Measurements from ENCODE around the gene PDZD7.
A peak's percentile ranks its signal among the peaks of the same experiment; 100 is the strongest.

PDZD7 gene

GRCh38 chr10:101054351-101054750, 23.4 kb upstream of the PDZD7 start:
- Histone ChIP-seq H3K4me1 (peaks cover 13% of the 10 kb centered on the region), H3K27me3 (ENCODE audit: low read depth) (no peaks in the 10 kb centered on the region), H3K4me3 (no peak overlapping the region), H3K36me3 (replicated peaks) (peaks cover 9% of the 10 kb centered on the region), H3K9me3 (no peaks in the 10 kb centered on the region)
- no peak for DNase-seq (ENCODE audit: low spot score in 2 of 2)
- in situ Hi-C loops (cut with MboI; ENCODE audit: low sequenced_read_pairs): no loop called here

DNA sequence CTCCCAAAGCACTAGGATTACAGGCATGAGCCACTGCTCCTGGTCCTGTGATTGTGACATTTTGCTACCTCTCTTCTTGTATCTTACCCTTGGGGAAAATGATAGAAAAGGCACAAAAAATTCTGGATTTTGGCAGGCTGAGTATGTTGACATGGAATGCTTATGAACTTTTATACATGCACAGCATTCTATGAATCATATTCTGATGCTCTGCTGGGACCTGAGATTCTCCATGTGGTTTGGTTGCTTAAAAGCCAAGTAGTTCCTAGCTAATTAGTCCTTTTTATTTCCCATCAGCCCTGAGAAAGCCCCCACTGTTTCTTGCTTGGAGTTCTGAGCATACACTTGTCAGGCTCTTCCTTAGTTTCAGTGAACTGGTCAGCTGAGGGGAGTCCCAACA, 22.6 kb upstream of the PDZD7 start:
- Histone ChIP-seq H3K27me3 (ENCODE audit: low read depth) (no peaks in the 10 kb centered on the region), H3K9me3 (no peaks in the 10 kb centered on the region), H3K4me3 (no peak overlapping the region), H3K4me1 (peaks cover 7% of the 10 kb centered on the region), H3K36me3 (replicated peaks) (peaks cover 7% of the 10 kb centered on the region)
- DNase-seq (ENCODE audit: low spot score in 2 of 2): no peak
- in situ Hi-C loops (cut with MboI; ENCODE audit: low sequenced_read_pairs): no loop called here

GRCh38 chr10:101052285-101052684, 21.4 kb upstream of the PDZD7 start:
- DNase-seq (ENCODE audit: low spot score in 2 of 2): no peak
- in situ Hi-C loops (cut with MboI; ENCODE audit: low sequenced_read_pairs): no loop called here
- Histone ChIP-seq H3K4me1 (peaks cover 6% of the 10 kb centered on the region; the same call in 1 of the 2 replicates), H3K27me3 (ENCODE audit: low read depth) (no peaks in the 10 kb centered on the region), H3K9me3 (no peaks in the 10 kb centered on the region), H3K4me3 (no peak overlapping the region), H3K36me3 (replicated peaks) (peaks cover 7% of the 10 kb centered on the region)

DNA sequence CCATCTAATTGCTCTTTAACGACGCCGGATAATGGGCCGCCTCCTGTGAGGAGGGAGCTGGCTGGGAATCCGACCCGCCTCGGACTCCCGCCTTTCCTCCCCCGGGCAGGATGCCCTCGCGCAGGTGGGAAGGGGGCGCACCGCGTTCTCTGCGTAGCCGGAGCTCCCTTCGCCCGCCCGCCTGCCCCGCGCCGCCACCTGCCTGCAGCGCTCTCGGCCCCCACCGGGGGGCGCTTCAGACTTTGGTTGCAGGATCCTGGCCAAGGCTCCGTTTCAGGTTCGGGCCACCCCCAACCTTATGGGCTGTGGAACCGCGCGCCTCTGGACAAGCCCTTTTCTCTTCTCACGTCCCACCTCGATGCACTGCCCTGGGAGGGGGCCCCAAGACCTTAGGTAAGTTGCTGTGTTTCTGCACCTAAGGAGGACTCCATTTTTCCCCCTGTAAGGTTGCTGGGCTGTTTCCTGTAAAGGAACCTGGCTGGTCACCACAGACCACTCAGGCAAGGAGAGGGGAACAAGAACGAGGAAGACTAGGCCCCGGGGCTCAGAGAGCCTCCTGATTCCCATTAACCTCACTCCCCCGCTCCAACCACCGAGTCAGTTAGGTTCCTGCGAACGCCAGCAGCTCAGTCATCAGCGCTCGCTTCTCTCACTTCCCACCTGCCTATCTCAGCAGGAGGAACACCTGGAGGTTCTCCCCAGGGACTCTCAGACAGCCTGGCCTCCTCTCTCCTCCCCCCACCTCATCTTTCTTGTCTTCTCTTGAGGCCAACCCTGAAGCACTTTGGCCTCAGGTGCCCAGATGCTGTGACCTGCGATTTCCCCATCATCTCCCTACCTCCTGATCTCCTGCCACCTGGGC, 19.5 kb upstream of the PDZD7 start:
- in situ Hi-C loops (cut with MboI; ENCODE audit: low sequenced_read_pairs): no loop called here
- H3K4me3 ChIP-seq: peak overlapping the region; percentile 14
- DNase-seq (ENCODE audit: low spot score in 2 of 2): peak; percentile 50 to 90

GRCh38 chr10:101047961-101048892, 17.3 kb upstream of the PDZD7 start:
- in situ Hi-C loops (cut with MboI; ENCODE audit: low sequenced_read_pairs): no loop called here
- no peaks in the 10 kb centered on the region for H3K36me3 ChIP-seq (replicated peaks)
- H3K4me1 ChIP-seq: peaks cover 12% of the 10 kb centered on the region
- no peak for DNase-seq (ENCODE audit: low spot score in 2 of 2)
- H3K9me3 ChIP-seq: no peaks in the 10 kb centered on the region
- no peaks in the 10 kb centered on the region for H3K27me3 ChIP-seq (ENCODE audit: low read depth)
- no peak overlapping the region for H3K4me3 ChIP-seq

More for the DNA sequence above, 19.5 kb upstream of the PDZD7 start:
- H3K4me1 ChIP-seq: peaks cover 6% of the 10 kb centered on the region; the same call in 1 of the 2 replicates
- H3K9me3 ChIP-seq: no peaks in the 10 kb centered on the region
- peaks cover 7% of the 10 kb centered on the region for H3K36me3 ChIP-seq (replicated peaks)
- no peaks in the 10 kb centered on the region for H3K27me3 ChIP-seq (ENCODE audit: low read depth)

GRCh38 chr10:101047268-101047667, 16.3 kb upstream of the PDZD7 start:
- DNase-seq (ENCODE audit: low spot score in 2 of 2): no peak
- Histone ChIP-seq H3K27me3 (ENCODE audit: low read depth) (no peaks in the 10 kb centered on the region), H3K36me3 (replicated peaks) (no peaks in the 10 kb centered on the region), H3K4me1 (peaks cover 17% of the 10 kb centered on the region), H3K4me3 (no peak overlapping the region), H3K9me3 (no peaks in the 10 kb centered on the region)
- in situ Hi-C loops (cut with MboI; ENCODE audit: low sequenced_read_pairs): no loop called here

GRCh38 chr10:101046332-101047238, 15.7 kb upstream of the PDZD7 start:
- Histone ChIP-seq H3K27me3 (ENCODE audit: low read depth) (no peaks in the 10 kb centered on the region), H3K36me3 (replicated peaks) (no peaks in the 10 kb centered on the region), H3K4me1 (peaks cover 19% of the 10 kb centered on the region), H3K4me3 (no peak overlapping the region), H3K9me3 (no peaks in the 10 kb centered on the region)
- DNase-seq (ENCODE audit: low spot score in 2 of 2): peak in 1 of 2 experiments; percentile 52
- in situ Hi-C loops (cut with MboI; ENCODE audit: low sequenced_read_pairs): no loop called here

DNA sequence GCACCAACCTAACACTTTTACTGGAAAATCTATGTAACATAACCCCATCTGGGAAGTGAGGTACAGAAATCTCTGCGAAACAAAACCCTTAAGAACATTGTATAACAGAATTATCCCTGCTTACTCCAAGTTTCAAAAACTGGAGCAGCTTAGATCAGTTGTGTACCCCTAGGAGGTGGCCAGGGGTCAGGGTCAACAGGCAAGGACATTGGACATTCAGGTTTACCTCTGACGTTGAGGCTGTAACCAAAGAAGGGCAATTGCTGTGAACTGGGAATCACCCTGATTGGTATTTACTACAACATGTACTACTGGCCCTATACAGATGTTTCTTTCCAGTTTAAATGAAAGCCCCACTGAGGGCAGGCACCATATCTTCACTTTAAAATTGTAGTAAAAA, 13.2 kb upstream of the PDZD7 start:
- DNase-seq (ENCODE audit: low spot score in 2 of 2): no peak

DNA sequence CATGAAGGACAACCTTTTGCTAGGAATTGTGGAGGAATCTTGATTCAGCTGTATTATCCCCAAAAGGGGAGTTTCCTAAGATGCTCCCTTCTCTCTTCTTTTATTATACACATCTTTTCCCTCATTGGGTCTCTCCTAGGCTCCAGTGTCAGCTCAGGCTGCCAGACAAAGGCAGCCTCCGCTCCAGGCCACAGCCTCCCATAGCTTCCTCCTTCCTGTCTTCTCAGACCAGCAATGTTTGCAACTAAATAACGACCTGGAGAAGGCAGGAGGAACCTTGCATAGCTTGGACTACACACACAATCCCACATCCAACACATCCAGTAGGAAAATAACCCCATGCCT, 12.4 kb upstream of the PDZD7 start:
- Histone ChIP-seq H3K4me1 (peaks cover 13% of the 10 kb centered on the region), H3K9me3 (no peaks in the 10 kb centered on the region), H3K27me3 (ENCODE audit: low read depth) (no peaks in the 10 kb centered on the region), H3K4me3 (peak overlapping the region; percentile 40), H3K36me3 (replicated peaks) (no peaks in the 10 kb centered on the region)
- in situ Hi-C loops (cut with MboI; ENCODE audit: low sequenced_read_pairs): loop anchor here (5.0 kb wide), 1 partner anchor 89 kb away; the partner anchor contains the start of gene TLX1
- DNase-seq (ENCODE audit: low spot score in 2 of 2): no peak

More for the DNA sequence above, 13.2 kb upstream of the PDZD7 start:
- no peaks in the 10 kb centered on the region for H3K27me3 ChIP-seq (ENCODE audit: low read depth)
- no peaks in the 10 kb centered on the region for H3K36me3 ChIP-seq (replicated peaks)
- peaks cover 13% of the 10 kb centered on the region for H3K4me1 ChIP-seq
- in situ Hi-C loops (cut with MboI; ENCODE audit: low sequenced_read_pairs): loop anchor here (5.0 kb wide), 1 partner anchor 88 kb away; the partner anchor contains the start of gene TLX1
- H3K4me3 ChIP-seq: no peak overlapping the region
- no peaks in the 10 kb centered on the region for H3K9me3 ChIP-seq

DNA sequence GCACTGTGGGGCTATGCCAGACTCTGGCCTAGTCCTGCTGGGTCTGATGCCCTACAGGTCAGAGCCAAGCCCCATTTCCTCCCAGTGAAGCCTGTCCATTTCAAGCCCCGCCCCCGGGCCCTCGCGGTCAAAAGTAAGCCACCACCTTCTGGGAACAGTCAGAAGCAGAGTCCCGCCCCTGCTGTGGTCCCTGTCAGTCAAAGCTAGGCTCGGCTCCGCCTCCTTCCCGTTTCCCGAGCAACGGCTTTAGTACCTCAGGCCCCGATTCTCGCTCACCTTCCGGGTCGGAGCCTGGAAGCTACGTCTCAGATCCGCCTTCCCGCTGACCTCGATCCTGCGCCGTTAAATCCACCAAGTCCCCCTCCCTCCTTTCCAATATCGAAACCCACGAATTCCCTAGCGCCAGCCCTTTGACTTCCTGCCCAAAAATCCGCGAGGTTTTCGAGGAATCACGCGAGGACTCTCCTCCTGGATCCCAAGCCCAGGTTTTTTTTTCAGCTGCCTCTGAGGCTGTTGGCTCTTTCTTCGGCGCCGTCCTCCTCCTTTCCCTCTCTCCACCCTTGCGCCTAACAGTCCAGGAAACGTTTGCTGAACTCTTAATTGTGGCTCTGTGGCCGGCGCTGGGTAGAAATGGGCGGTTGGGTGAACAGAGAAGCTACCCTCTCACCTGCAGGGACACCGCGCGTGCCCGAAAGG, 11.9 kb upstream of the PDZD7 start:
- H3K27me3 ChIP-seq (ENCODE audit: low read depth): no peaks in the 10 kb centered on the region
- peak overlapping the region; percentile 40 for H3K4me3 ChIP-seq
- in situ Hi-C loops (cut with MboI; ENCODE audit: low sequenced_read_pairs): loop anchor here (5.0 kb wide), 1 partner anchor 89 kb away; the partner anchor contains the start of gene TLX1
- H3K36me3 ChIP-seq (replicated peaks): no peaks in the 10 kb centered on the region; the same call in 1 of the 2 replicates
- no peaks in the 10 kb centered on the region for H3K9me3 ChIP-seq
- DNase-seq (ENCODE audit: low spot score in 2 of 2): peak; percentile 96 to 99
- peaks cover 13% of the 10 kb centered on the region for H3K4me1 ChIP-seq

GRCh38 chr10:101042118-101042517, 11.2 kb upstream of the PDZD7 start:
- no peak for DNase-seq (ENCODE audit: low spot score in 2 of 2)
- Histone ChIP-seq H3K9me3 (no peaks in the 10 kb centered on the region), H3K36me3 (replicated peaks) (no peaks in the 10 kb centered on the region; the same call in 1 of the 2 replicates), H3K27me3 (ENCODE audit: low read depth) (no peaks in the 10 kb centered on the region), H3K4me3 (peak overlapping the region; percentile 40), H3K4me1 (peaks cover 13% of the 10 kb centered on the region)
- in situ Hi-C loops (cut with MboI; ENCODE audit: low sequenced_read_pairs): loop anchor here (5.0 kb wide), 1 partner anchor 90 kb away; the partner anchor contains the start of gene TLX1

- in situ Hi-C loops (cut with MboI; ENCODE audit: low sequenced_read_pairs): loop anchor here (5.0 kb wide), 1 partner anchor 91 kb away; the partner anchor contains the start of gene TLX1
- H3K36me3 ChIP-seq (replicated peaks): no peaks in the 10 kb centered on the region; the same call in none of the 2 replicates
- peak; percentile 77 to 85 for DNase-seq (ENCODE audit: low spot score in 2 of 2)
- no peaks in the 10 kb centered on the region for H3K9me3 ChIP-seq
- no peaks in the 10 kb centered on the region for H3K27me3 ChIP-seq (ENCODE audit: low read depth)
- H3K4me3 ChIP-seq: no peak overlapping the region
- H3K4me1 ChIP-seq: peaks cover 13% of the 10 kb centered on the region
Measured at GRCh38 chr10:101041252-101041761, 10.4 kb upstream of the PDZD7 start.

Data from HAP-1 (cell line).